Loucy (cell line): Measurements from ENCODE around the gene TOLLIP.

Experiments used
- CTCF ChIP-seq: fragments of 200-600 bp; sonication (generic); conservative IDR thresholded peaks from 2 replicates; pipeline ENCODE4 v1.5.1; 2014; ENCODE audit warnings: mild to moderate bottlenecking, antibody characterized with exemption, low read length
- EZH2phosphoT487 ChIP-seq: fragments of 200-600 bp; IDR thresholded peaks from 2 replicates; pipeline ENCODE4 v1.6.1; 2018; ENCODE audit warnings: antibody characterized with exemption, mild to moderate bottlenecking, moderate library complexity, borderline replicate concordance

GRCh38 chr11:1352696-1353382 is 43.4 kb upstream of the TOLLIP start:
- no peak for TF ChIP-seq CTCF
- TF ChIP-seq EZH2phosphoT487, result no peak
